ENCODE results near the gene CALN1. TPM values are rescaled to one million over a fixed set of nuclear protein-coding genes. Genes with fewer than 3 reads are reported as not detected.

Gene CALN1
- polyA plus RNA-seq, 3 donors: under 0.01 TPM; not detected in 2

DNA sequence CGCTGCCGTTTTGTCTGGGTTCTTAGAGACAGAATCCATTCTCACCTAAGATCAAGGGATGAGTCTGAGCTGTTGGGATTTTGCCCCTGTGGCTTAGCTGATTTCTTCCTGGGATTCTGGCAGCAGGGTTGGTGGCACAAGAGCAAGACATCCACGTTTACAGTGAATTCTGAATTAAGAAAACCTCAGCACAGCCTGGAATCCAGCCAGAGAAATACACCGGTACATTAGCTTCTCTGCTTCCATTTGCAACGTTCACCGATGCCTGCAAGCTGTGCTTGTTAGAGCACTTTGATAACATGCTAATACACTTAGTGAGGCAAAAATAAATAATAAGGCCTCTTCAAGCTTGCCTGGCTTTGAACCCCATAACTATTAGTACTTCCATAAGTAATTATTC lies 569.8 kb downstream of the CALN1 start:
- no peaks in the 10 kb centered on the region for H3K27me3 Mint-ChIP-seq (ENCODE audit: low read depth in 3 of 3)
- no peaks in the 10 kb centered on the region for H3K36me3 Mint-ChIP-seq
- TF ChIP-seq, protein P1, sequence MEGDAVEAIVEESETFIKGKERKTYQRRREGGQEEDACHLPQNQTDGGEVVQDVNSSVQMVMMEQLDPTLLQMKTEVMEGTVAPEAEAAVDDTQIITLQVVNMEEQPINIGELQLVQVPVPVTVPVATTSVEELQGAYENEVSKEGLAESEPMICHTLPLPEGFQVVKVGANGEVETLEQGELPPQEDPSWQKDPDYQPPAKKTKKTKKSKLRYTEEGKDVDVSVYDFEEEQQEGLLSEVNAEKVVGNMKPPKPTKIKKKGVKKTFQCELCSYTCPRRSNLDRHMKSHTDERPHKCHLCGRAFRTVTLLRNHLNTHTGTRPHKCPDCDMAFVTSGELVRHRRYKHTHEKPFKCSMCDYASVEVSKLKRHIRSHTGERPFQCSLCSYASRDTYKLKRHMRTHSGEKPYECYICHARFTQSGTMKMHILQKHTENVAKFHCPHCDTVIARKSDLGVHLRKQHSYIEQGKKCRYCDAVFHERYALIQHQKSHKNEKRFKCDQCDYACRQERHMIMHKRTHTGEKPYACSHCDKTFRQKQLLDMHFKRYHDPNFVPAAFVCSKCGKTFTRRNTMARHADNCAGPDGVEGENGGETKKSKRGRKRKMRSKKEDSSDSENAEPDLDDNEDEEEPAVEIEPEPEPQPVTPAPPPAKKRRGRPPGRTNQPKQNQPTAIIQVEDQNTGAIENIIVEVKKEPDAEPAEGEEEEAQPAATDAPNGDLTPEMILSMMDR (IDR thresholded peaks at IDR 0.05): no peak
- H3K4me2 ChIP-seq (replicated peaks; ENCODE audit: extremely low read depth, low read length, poor library complexity, severe bottlenecking): no peak overlapping the region
- H3K79me2 ChIP-seq (ENCODE audit: insufficient read depth, low read length): no peaks in the 10 kb centered on the region
- no peak for DNase-seq
- H3K27me3 ChIP-seq (ENCODE audit: control insufficient read depth in 2 of 2, insufficient read depth in 2 of 2, low read length in 2 of 2): no peaks in the 10 kb centered on the region
- WGBS (ENCODE audit: insufficient coverage): 82% methylated on average over 4 of the region's 6 CpGs
- H3K4me3 ChIP-seq (replicated peaks in 1 of 3; ENCODE audit: low read depth in 2 of 3, low read length in 3 of 3): no peak overlapping the region
- H3K9me3 ChIP-seq (replicated peaks in 1 of 2; ENCODE audit: control insufficient read depth in 1 of 2, insufficient read depth in 1 of 2, low read length in 2 of 2): no peaks in the 10 kb centered on the region
- H3K9me3 Mint-ChIP-seq: peaks cover 0 to 5% (median 1%) of the 10 kb centered on the region in 7 donors
- H3K4me1 Mint-ChIP-seq: no peaks in the 10 kb centered on the region
- intact Hi-C loops (cut with micrococcal nuclease): no loop called here
- no peak overlapping the region for H3K9ac ChIP-seq (ENCODE audit: insufficient read depth, low read length, poor library complexity, severe bottlenecking)
- H4K20me1 ChIP-seq (ENCODE audit: insufficient read depth, low read length): no peaks in the 10 kb centered on the region
- no peak overlapping the region for H2AFZ ChIP-seq (ENCODE audit: insufficient read depth, low read depth, low read length, poor library complexity, severe bottlenecking)
- no peaks in the 10 kb centered on the region for H3K4me1 ChIP-seq (ENCODE audit: control insufficient read depth in 1 of 2, insufficient read depth in 2 of 2, low read length in 2 of 2)
- no peak overlapping the region for H3K27ac Mint-ChIP-seq
- H3K27ac ChIP-seq (ENCODE audit: low read depth in 1 of 2, low read length in 2 of 2): no peak overlapping the region
- no peaks in the 10 kb centered on the region for H3K36me3 ChIP-seq (replicated peaks in 1 of 2; ENCODE audit: control insufficient read depth in 1 of 2, insufficient read depth in 2 of 2, low read length in 2 of 2)
- H3K4me3 Mint-ChIP-seq: no peak overlapping the region

- Mint-ChIP-seq H3K36me3 (no peaks in the 10 kb centered on the region), H3K4me3 (no peak overlapping the region), H3K9me3 (peaks cover 0 to 2% (median 0%) of the 10 kb centered on the region in 7 donors), H3K27me3 (ENCODE audit: low read depth in 3 of 3) (no peaks in the 10 kb centered on the region), H3K4me1 (no peaks in the 10 kb centered on the region), H3K27ac (no peak overlapping the region)
- WGBS (ENCODE audit: insufficient coverage): 100% methylated on average over 1 of the region's 5 CpGs
- intact Hi-C loops (cut with micrococcal nuclease): no loop called here
- no peak overlapping the region for H3K9ac ChIP-seq (ENCODE audit: insufficient read depth, low read length, poor library complexity, severe bottlenecking)
- no peaks in the 10 kb centered on the region for H3K79me2 ChIP-seq (ENCODE audit: insufficient read depth, low read length)
- no peaks in the 10 kb centered on the region for H3K9me3 ChIP-seq (replicated peaks in 1 of 2; ENCODE audit: control insufficient read depth in 1 of 2, insufficient read depth in 1 of 2, low read length in 2 of 2)
- no peak for DNase-seq
- H3K4me1 ChIP-seq (ENCODE audit: control insufficient read depth in 1 of 2, insufficient read depth in 2 of 2, low read length in 2 of 2): no peaks in the 10 kb centered on the region
- H3K27me3 ChIP-seq (ENCODE audit: control insufficient read depth in 2 of 2, insufficient read depth in 2 of 2, low read length in 2 of 2): no peaks in the 10 kb centered on the region
- TF ChIP-seq, protein P1 (IDR thresholded peaks at IDR 0.05): no peak
- no peak overlapping the region for H3K4me2 ChIP-seq (replicated peaks; ENCODE audit: extremely low read depth, low read length, poor library complexity, severe bottlenecking)
- H3K4me3 ChIP-seq (replicated peaks in 1 of 3; ENCODE audit: low read depth in 2 of 3, low read length in 3 of 3): no peak overlapping the region
- H3K27ac ChIP-seq (ENCODE audit: low read depth in 1 of 2, low read length in 2 of 2): no peak overlapping the region
- no peaks in the 10 kb centered on the region for H4K20me1 ChIP-seq (ENCODE audit: insufficient read depth, low read length)
- H3K36me3 ChIP-seq (replicated peaks in 1 of 2; ENCODE audit: control insufficient read depth in 1 of 2, insufficient read depth in 2 of 2, low read length in 2 of 2): no peaks in the 10 kb centered on the region
- H2AFZ ChIP-seq (ENCODE audit: insufficient read depth, low read depth, low read length, poor library complexity, severe bottlenecking): no peak overlapping the region
Observed at GRCh38 chr7:71835056-71835455, 577.1 kb downstream of the CALN1 start.

All from CD14-positive monocyte (primary cell).